22Rv1 (cell line): ENCODE data around the gene ZNF319.
A peak's percentile ranks its signal among the peaks of the same experiment; 100 is the strongest.

Experiments used
- H3K27ac ChIP-seq: fragments of 450-650 bp; 2 replicates; pipeline ENCODE4 v1.5.1; 2017
- CTCF ChIP-seq: fragments of 450-650 bp; IDR thresholded peaks from 2 replicates; pipeline ENCODE4 v1.5.1; 2017; ENCODE audit warnings: mild to moderate bottlenecking
- ZFX ChIP-seq: fragments of 450-650 bp; IDR thresholded peaks from 2 replicates; pipeline ENCODE4 v1.6.1; 2017; ENCODE audit warnings: antibody characterized with exemption, borderline replicate concordance

ZNF319 gene

GRCh38 chr16:58028541-58029070, 28.1 kb upstream of the ZNF319 start:
- H3K27ac ChIP-seq = no peak overlapping the region; the same call in 1 of the 2 replicates

GRCh38 chr16:58027916-58028455, 27.5 kb upstream of the ZNF319 start:
- H3K27ac ChIP-seq = peak overlapping the region; percentile 88
- TF ChIP-seq CTCF (no peak), ZFX (no peak)

More at GRCh38 chr16:58028541-58029070, 28.1 kb upstream of the ZNF319 start:
- no peak for TF ChIP-seq CTCF

GRCh38 chr16:58027161-58027915, 26.9 kb upstream of the ZNF319 start:
- TF ChIP-seq CTCF (peak; percentile 3; the same call in 1 of the 2 replicates), ZFX (no peak)
- H3K27ac ChIP-seq = peak overlapping the region; percentile 88

GRCh38 chr16:58026705-58027160, 26.3 kb upstream of the ZNF319 start:
- TF ChIP-seq ZFX (no peak), CTCF (peak; percentile 8; the same call in 1 of the 2 replicates)

GRCh38 chr16:58026139-58026704, 25.8 kb upstream of the ZNF319 start:
- peak overlapping the region; percentile 88 for H3K27ac ChIP-seq
- no peak for TF ChIP-seq ZFX
- TF ChIP-seq CTCF = no peak

More at GRCh38 chr16:58026705-58027160, 26.3 kb upstream of the ZNF319 start:
- peak overlapping the region; percentile 88 for H3K27ac ChIP-seq

GRCh38 chr16:58025351-58026138, 25.1 kb upstream of the ZNF319 start, which contains the start of gene MMP15:
TSS of gene MMP15 (plus strand) at chr16:58025754. CDS start at chr16:58026351, 597 bp downstream.
- H3K27ac ChIP-seq = peak within 1 kb of the TSS; percentile 88
- TF ChIP-seq ZFX (no peak), CTCF (no peak)
